HFF-Myc (cell line): Measurements from ENCODE around the gene IDH3G.

ENCODE experiments used
- DNase-seq: peaks from one replicate; pipeline ENCODE4 v3.0.0-alpha.2; 2011; ENCODE audit warnings: low read depth; ENCODE audit errors: extremely low read depth
- H3K4me3 ChIP-seq: replicated peaks from 2 replicates; pipeline ENCODE4 v1.5.1; 2011; ENCODE audit warnings: low read depth, mild to moderate bottlenecking, control low read depth, low read length
- CTCF ChIP-seq: IDR thresholded peaks from 2 replicates; pipeline ENCODE4 v1.5.1; 2012; ENCODE audit warnings: mild to moderate bottlenecking, low read depth, low read length, control low read depth; ENCODE audit errors: missing control alignments

The IDH3G gene

DNA sequence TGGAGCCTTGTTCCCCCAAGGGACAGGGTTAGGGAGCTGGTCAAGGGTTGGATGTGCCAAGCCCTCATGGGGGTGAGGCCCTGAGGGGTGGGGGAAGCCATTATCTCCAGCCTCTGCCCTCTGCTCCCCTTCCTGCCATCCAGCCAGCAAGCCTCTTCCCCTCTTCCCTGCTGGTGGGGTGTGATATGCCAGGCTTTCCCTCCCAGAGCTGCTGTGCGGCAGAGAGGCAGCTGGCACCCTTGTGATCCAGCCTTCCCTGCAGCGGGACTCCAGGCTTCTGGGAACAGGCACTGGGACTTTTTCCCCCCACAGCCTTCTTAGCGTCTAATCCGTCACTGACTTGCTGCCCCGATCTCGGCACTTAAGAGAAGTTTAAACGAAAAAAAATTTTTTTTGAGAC, 6.6 kb upstream of the IDH3G start:
- H3K4me3 ChIP-seq = no peak overlapping the region
- no peak for DNase-seq
- no peak for TF ChIP-seq CTCF

- no peak for DNase-seq
- H3K4me3 ChIP-seq = no peak overlapping the region
- no peak for TF ChIP-seq CTCF
Measured at GRCh38 chrX:153800177-153800722, 6.1 kb upstream of the IDH3G start.

DNA sequence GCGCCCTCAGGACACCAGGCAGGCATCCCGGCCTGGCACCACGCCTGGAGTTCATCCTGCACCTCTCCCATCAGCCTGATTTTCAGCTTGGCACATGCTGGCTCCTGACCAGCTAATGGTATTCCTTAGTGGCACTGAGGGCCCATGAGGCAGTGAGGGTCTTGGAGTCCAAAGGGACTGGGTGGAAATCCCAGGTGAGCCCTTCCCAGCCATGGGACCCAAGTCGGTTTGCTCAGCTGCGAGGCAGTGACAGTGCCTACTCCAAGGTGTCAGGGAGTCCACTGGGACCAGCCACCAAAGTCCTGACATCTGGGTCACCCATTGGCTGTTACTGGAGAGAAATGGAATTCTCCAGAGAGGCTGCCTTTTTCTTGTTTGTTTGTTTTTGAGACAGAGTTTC, 5.2 kb upstream of the IDH3G start:
- no peak for DNase-seq
- no peak overlapping the region for H3K4me3 ChIP-seq
- no peak for TF ChIP-seq CTCF

GRCh38 chrX:153797415-153798015, 3.3 kb upstream of the IDH3G start:
- DNase-seq = no peak
- no peak for TF ChIP-seq CTCF
- H3K4me3 ChIP-seq = no peak overlapping the region

GRCh38 chrX:153794897-153795816, 982 bp upstream of the IDH3G start:
- TF ChIP-seq CTCF = no peak
- peak overlapping the region; percentile 68 for H3K4me3 ChIP-seq
- DNase-seq = no peak

- no peak for TF ChIP-seq CTCF
- DNase-seq = no peak
- peak overlapping the region; percentile 68 for H3K4me3 ChIP-seq
Measured at GRCh38 chrX:153793291-153793690, 884 bp downstream of the IDH3G start.
